ENCODE measurements around the gene COL5A1. TPM values are rescaled to one million over a fixed set of nuclear protein-coding genes. Genes with fewer than 3 reads are reported as not detected.

Gene COL5A1
- total RNA-seq, 1 donor, result 0.21 TPM

DNA sequence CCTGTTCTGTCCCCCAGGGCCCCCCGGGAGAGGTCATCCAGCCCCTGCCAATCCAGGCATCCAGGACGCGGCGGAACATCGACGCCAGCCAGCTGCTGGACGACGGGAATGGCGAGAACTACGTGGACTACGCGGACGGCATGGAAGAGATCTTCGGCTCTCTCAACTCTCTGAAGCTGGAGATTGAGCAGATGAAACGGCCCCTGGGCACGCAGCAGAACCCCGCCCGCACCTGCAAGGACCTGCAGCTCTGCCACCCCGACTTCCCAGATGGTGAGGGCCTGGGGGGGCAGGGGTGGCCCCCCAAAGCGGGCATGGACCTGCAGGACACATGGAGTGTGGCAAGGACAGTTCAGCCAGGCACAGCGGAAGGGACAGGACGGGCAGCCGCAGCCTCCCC, 183.0 kb downstream of the COL5A1 start:
- H3K4me3 ChIP-seq (ENCODE audit: low read length), result no peak overlapping the region
- H3K27me3 ChIP-seq (ENCODE audit: insufficient read depth, low read length), result no peaks in the 10 kb centered on the region
- no peaks in the 10 kb centered on the region for H3K9me3 ChIP-seq (ENCODE audit: low read depth, low read length)
- no peaks in the 10 kb centered on the region for H3K4me1 ChIP-seq (ENCODE audit: insufficient read depth, low read length)

DNA sequence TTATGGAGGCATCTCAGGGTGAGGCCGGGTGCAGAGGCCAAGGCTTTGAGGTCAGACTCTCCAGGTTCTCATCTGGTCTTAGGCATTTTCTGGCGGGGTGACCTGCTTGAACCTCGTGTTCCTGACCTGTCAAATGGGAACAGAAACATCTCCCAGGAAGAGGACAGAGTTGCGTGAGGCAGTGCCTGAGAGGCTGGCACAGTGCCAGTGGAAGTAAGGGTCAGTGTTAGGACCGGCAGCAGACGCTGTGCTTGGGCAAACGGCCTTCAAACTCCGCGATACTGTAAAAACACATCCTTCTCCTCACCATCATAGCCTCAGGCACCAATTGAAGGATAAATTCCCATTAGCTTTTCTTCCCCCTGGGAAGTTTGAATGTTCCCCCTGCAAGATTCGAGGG, 183.4 kb downstream of the COL5A1 start:
- no peak overlapping the region for H3K4me3 ChIP-seq (ENCODE audit: low read length)
- no peaks in the 10 kb centered on the region for H3K9me3 ChIP-seq (ENCODE audit: low read depth, low read length)
- H3K4me1 ChIP-seq (ENCODE audit: insufficient read depth, low read length), result no peaks in the 10 kb centered on the region
- H3K27me3 ChIP-seq (ENCODE audit: insufficient read depth, low read length), result no peaks in the 10 kb centered on the region

DNA sequence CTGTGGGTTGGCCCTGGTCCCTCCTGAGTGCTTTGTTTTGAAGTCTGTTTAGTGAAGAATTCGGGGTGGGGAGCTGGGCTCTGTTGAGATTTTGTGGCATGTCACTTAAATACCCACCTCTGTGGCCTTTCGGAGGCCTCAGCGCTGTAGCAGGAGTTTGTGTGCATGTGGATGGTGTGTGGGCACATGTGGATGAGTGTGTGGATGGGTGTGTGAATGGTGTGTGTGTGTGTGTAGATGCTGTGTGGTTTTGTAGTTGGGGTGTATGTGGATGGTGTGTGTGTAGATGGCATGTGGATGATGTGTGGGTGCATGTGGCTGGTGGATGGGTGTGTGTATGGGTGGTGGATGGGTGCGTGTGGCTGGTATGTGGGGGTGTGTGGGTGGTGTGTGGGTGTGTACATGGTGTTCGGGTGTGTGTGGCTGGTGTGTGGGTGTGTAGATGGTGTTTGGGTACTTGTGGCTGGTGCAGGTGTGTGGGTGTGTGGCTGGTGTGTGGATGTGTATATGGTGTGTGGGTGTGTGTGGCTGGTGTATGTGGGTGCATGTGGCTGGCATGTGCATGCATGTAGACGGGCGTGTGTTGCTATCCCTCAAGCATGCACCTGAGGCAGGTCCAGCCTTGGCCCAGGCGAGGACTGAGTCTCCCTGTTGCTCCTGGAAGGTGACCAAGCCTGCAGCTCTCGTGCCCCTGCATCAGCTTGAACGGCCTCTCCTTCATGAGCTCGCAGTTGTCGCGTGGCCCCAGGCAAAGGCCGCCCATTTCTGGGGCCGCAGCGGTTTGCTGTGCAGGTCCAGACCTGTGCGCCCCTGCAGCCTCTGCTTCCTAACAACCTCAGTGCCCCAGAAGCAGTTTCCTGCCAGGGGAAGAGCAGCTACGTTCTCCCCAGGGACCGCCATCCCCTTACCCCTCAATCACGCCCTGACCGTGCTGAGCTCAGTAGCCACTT, 185.0 kb downstream of the COL5A1 start:
- H3K9me3 ChIP-seq (ENCODE audit: low read depth, low read length), result no peaks in the 10 kb centered on the region
- no peaks in the 10 kb centered on the region for H3K4me1 ChIP-seq (ENCODE audit: insufficient read depth, low read length)
- H3K27me3 ChIP-seq (ENCODE audit: insufficient read depth, low read length), result no peaks in the 10 kb centered on the region

GRCh38 chr9:134827559-134827958, 186.0 kb downstream of the COL5A1 start:
- Histone ChIP-seq H3K4me1 (ENCODE audit: insufficient read depth, low read length) (no peaks in the 10 kb centered on the region), H3K27me3 (ENCODE audit: insufficient read depth, low read length) (no peaks in the 10 kb centered on the region), H3K9me3 (ENCODE audit: low read depth, low read length) (no peaks in the 10 kb centered on the region), H3K4me3 (ENCODE audit: low read length) (no peak overlapping the region)

More for the DNA sequence above, 185.0 kb downstream of the COL5A1 start:
- no peak overlapping the region for H3K4me3 ChIP-seq (ENCODE audit: low read length)

DNA sequence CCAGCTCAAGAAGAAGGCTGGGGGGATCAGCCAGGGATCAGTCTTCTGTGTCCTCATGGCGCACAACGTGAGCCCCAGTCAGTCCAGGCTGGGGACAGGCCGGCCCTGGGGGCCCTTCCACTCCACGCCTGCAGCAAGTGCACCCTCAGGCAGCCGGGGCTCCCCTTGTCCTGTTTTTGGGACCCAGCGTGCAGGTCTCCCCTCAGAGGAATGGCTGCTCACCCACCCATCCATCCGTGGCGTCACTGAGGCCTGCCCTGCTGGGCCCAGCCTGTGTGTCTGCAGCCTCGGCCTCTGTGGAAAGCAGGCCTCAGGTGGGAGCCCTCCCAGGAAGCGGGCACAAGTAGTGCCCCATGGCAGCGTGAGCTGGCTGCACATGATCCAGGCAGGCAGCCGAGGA, 186.4 kb downstream of the COL5A1 start:
- H3K4me1 ChIP-seq (ENCODE audit: insufficient read depth, low read length), result no peaks in the 10 kb centered on the region
- H3K27me3 ChIP-seq (ENCODE audit: insufficient read depth, low read length), result no peaks in the 10 kb centered on the region
- no peak overlapping the region for H3K4me3 ChIP-seq (ENCODE audit: low read length)
- no peaks in the 10 kb centered on the region for H3K9me3 ChIP-seq (ENCODE audit: low read depth, low read length)

DNA sequence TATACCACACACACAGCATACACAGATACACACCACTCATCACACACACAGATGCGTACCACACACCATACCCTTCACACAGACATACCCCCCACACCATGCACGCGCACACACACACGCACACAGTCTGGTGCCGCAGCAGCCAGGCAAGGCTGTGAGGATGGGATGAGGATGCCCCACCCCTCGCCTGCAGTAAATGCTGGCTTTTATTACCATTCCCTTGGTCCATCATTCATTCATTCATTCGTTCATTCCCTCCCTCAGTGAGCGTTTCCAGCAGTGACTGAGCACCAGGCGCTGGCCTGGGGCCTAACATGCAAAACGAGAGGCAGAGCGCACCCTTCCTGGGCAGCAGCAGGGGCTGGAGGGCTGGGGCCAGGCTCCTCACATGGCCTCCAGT, 187.3 kb downstream of the COL5A1 start:
- H3K4me3 ChIP-seq (ENCODE audit: low read length), result no peak overlapping the region

GRCh38 chr9:134829356-134829937, 187.8 kb downstream of the COL5A1 start:
- Histone ChIP-seq H3K9me3 (ENCODE audit: low read depth, low read length) (no peaks in the 10 kb centered on the region), H3K4me3 (ENCODE audit: low read length) (no peak overlapping the region), H3K4me1 (ENCODE audit: insufficient read depth, low read length) (no peaks in the 10 kb centered on the region), H3K27me3 (ENCODE audit: insufficient read depth, low read length) (no peaks in the 10 kb centered on the region)

More for the DNA sequence above, 187.3 kb downstream of the COL5A1 start:
- Histone ChIP-seq H3K27me3 (ENCODE audit: insufficient read depth, low read length) (no peaks in the 10 kb centered on the region), H3K9me3 (ENCODE audit: low read depth, low read length) (no peaks in the 10 kb centered on the region), H3K4me1 (ENCODE audit: insufficient read depth, low read length) (no peaks in the 10 kb centered on the region)

- H3K4me3 ChIP-seq (ENCODE audit: low read length), result no peak overlapping the region
- no peaks in the 10 kb centered on the region for H3K9me3 ChIP-seq (ENCODE audit: low read depth, low read length)
- H3K4me1 ChIP-seq (ENCODE audit: insufficient read depth, low read length), result no peaks in the 10 kb centered on the region
- no peaks in the 10 kb centered on the region for H3K27me3 ChIP-seq (ENCODE audit: insufficient read depth, low read length)
Measured at GRCh38 chr9:134830126-134830525, 188.5 kb downstream of the COL5A1 start.

DNA sequence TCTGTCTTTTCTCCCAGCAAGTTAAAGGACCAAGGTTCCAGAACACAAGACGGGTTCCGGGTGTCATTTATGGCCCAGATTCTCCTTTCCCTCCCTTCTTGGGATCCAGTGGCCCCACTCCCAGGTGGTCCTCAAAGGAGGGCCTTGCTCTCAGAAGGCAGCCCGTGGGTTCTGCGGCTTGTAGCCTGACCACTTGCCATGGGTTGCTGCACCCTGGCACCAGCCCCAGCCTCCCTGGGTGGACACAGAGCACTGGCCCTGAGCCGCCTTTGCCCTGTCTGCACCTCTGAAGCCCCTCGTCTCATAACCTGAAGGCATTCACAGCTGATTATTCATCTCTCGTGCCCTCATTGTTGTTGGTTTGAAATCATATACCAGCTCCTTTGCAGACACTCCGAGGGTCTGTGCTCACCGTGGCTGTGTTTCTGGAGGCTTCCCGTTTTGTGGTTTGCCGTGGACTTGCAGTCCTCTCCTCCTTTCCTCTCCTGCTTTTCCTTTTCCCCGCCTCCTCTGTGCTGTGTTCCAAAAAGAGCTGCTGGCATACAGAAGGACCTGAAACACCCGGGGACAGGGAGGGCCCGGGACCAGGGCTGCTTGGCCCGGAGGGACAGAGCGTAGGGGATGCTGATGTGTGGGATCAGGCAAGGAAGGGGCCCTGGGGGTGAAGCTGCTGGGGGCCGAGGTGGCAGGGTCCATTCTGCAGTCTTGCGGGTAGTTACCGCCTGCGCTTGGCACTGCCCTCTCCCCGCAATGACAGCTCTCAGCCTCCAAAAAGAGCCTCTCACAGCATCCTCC, 189.5 kb downstream of the COL5A1 start:
- H3K4me3 ChIP-seq (ENCODE audit: low read length), result no peak overlapping the region
- no peaks in the 10 kb centered on the region for H3K9me3 ChIP-seq (ENCODE audit: low read depth, low read length)
- H3K27me3 ChIP-seq (ENCODE audit: insufficient read depth, low read length), result no peaks in the 10 kb centered on the region
- no peaks in the 10 kb centered on the region for H3K4me1 ChIP-seq (ENCODE audit: insufficient read depth, low read length)

DNA sequence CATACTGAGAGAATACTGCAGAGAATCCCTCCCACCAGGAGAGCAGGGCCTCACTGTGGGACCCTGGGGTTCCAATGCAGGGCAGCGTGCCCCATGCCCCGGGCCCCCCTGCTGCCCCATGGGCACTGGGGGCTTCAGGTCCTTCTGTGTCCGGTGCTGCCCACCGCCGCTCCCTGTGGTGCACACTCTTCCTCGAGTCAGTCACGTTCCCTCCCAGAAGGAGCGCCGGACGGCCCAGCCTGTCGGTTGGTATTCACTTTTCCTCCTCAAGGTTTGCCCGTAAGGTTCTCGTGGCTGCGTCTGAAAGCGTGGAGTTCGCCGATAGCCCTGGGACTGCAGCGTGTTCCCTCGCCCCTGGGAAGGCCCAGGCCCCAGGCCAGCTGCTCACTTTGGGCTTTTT, 190.9 kb downstream of the COL5A1 start:
- no peaks in the 10 kb centered on the region for H3K9me3 ChIP-seq (ENCODE audit: low read depth, low read length)
- H3K4me1 ChIP-seq (ENCODE audit: insufficient read depth, low read length), result no peaks in the 10 kb centered on the region
- no peak overlapping the region for H3K4me3 ChIP-seq (ENCODE audit: low read length)
- no peaks in the 10 kb centered on the region for H3K27me3 ChIP-seq (ENCODE audit: insufficient read depth, low read length)

- no peaks in the 10 kb centered on the region for H3K9me3 ChIP-seq (ENCODE audit: low read depth, low read length)
- H3K4me1 ChIP-seq (ENCODE audit: insufficient read depth, low read length), result no peaks in the 10 kb centered on the region
- no peak overlapping the region for H3K4me3 ChIP-seq (ENCODE audit: low read length)
- no peaks in the 10 kb centered on the region for H3K27me3 ChIP-seq (ENCODE audit: insufficient read depth, low read length)
Measured at GRCh38 chr9:134833294-134833880, 191.8 kb downstream of the COL5A1 start.

DNA sequence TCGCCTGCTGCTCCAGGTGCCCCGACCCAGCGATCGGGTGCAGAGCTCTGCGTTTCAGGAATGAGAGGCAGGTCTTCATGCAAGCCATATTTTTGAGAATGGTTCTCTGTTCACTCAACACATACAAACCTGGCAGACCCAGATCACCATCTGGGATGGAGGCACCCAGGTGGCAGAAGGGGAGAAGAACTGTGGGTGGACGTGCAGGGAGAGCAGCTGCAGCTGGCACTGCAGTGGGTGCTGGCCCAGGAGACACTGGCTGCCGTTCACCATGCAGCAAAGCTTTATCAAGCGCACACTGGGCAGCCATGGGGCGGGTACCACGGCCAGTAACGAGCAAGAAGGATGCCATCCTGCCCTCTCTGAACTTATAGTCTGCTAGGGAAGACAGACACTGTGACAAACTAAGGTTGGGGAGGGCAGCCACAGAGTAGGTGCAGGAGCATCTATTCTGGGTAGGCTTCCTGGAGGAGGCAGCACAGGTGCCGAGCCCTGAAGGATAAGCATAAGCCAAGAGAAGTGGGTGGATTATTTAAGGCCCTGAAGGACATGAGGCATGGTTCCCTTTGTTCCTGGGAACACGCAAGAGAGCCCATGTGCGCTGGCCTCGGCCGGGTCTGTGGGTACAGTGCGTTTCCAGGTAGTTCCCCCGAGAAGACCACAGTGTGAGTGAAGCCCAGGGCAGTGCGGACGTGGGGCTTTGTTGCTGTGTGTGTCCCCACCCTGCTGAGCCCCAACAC, 192.8 kb downstream of the COL5A1 start:
- Histone ChIP-seq H3K4me1 (ENCODE audit: insufficient read depth, low read length) (no peaks in the 10 kb centered on the region), H3K4me3 (ENCODE audit: low read length) (no peak overlapping the region), H3K27me3 (ENCODE audit: insufficient read depth, low read length) (no peaks in the 10 kb centered on the region), H3K9me3 (ENCODE audit: low read depth, low read length) (no peaks in the 10 kb centered on the region)

- Histone ChIP-seq H3K9me3 (ENCODE audit: low read depth, low read length) (no peaks in the 10 kb centered on the region), H3K4me1 (ENCODE audit: insufficient read depth, low read length) (no peaks in the 10 kb centered on the region), H3K4me3 (ENCODE audit: low read length) (no peak overlapping the region), H3K27me3 (ENCODE audit: insufficient read depth, low read length) (no peaks in the 10 kb centered on the region)
Measured at GRCh38 chr9:134834957-134835419, 193.4 kb downstream of the COL5A1 start.

DNA sequence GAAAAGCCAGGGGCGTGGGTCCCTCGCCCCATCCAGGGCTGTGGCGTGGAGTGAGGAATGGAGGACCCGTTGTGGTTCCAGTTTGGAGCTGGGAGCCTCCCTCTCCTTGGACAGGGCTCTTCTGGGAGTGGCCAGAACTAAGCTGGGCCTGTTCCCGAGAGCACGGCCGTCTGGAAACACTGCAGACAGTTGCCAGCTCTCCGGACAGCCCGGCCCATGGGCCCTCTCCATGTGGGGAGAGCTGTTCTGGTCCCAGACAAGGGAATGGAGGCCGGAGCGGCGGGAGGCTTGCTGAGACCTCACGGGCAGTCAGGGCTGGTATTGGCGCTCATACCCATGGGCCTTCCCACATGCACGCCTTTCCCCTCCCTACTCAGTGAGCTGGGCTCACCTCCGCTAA, 193.8 kb downstream of the COL5A1 start:
- no peaks in the 10 kb centered on the region for H3K9me3 ChIP-seq (ENCODE audit: low read depth, low read length)
- no peak overlapping the region for H3K4me3 ChIP-seq (ENCODE audit: low read length)
- no peaks in the 10 kb centered on the region for H3K27me3 ChIP-seq (ENCODE audit: insufficient read depth, low read length)
- no peaks in the 10 kb centered on the region for H3K4me1 ChIP-seq (ENCODE audit: insufficient read depth, low read length)

All from mononuclear cell (primary cell).